Measurements from ENCODE around the gene DMD.
"Not testable (repeated sequence)": the region's sequence is repeated elsewhere in the genome, so short reads cannot be mapped to it uniquely, and the experiment has no call there.

The DMD gene

GRCh38 chrX:33190016-33190415 is 21.3 kb downstream of the DMD start:
- DNase-seq (ENCODE audit: low read depth), result no peak

GRCh38 chrX:33188881-33189280 is 22.5 kb downstream of the DMD start:
- no peak overlapping the region for H3K4me3 ChIP-seq (ENCODE audit: low read depth, low read length)
- no peak for DNase-seq (ENCODE audit: low read depth)
- TF ChIP-seq MYC (IDR thresholded peaks at IDR 0.05; ENCODE audit: low read depth, low read length) (no peak), MAX (IDR thresholded peaks at IDR 0.05; ENCODE audit: low read depth, low read length) (no peak), POLR2A (IDR thresholded peaks at IDR 0.05; ENCODE audit: extremely low read depth, insufficient read length) (no peak), CTCF (IDR thresholded peaks at IDR 0.05; ENCODE audit: low read depth, low read length) (no peak)

More at GRCh38 chrX:33190016-33190415, 21.3 kb downstream of the DMD start:
- TF ChIP-seq CTCF (IDR thresholded peaks at IDR 0.05; ENCODE audit: low read depth, low read length), result no peak
- TF ChIP-seq POLR2A (IDR thresholded peaks at IDR 0.05; ENCODE audit: extremely low read depth, insufficient read length), result no peak
- TF ChIP-seq MAX (IDR thresholded peaks at IDR 0.05; ENCODE audit: low read depth, low read length), result no peak
- no peak for TF ChIP-seq MYC (IDR thresholded peaks at IDR 0.05; ENCODE audit: low read depth, low read length)
- H3K4me3 ChIP-seq (ENCODE audit: low read depth, low read length), result no peak overlapping the region

- no peak for TF ChIP-seq CTCF (IDR thresholded peaks at IDR 0.05; ENCODE audit: low read depth, low read length)
- no peak for TF ChIP-seq POLR2A (IDR thresholded peaks at IDR 0.05; ENCODE audit: extremely low read depth, insufficient read length)
- no peak for TF ChIP-seq MYC (IDR thresholded peaks at IDR 0.05; ENCODE audit: low read depth, low read length)
- no peak for TF ChIP-seq MAX (IDR thresholded peaks at IDR 0.05; ENCODE audit: low read depth, low read length)
- DNase-seq (ENCODE audit: low read depth), result no peak
- no peak overlapping the region for H3K4me3 ChIP-seq (ENCODE audit: low read depth, low read length)
Observed at GRCh38 chrX:33188286-33188685, 23.1 kb downstream of the DMD start.

GRCh38 chrX:33184803-33185202 is 26.5 kb downstream of the DMD start:
- not testable (repeated sequence) for H3K4me3 ChIP-seq (ENCODE audit: low read depth, low read length); DNase-seq (ENCODE audit: low read depth)

- H3K4me3 ChIP-seq (ENCODE audit: low read depth, low read length), result no peak overlapping the region
- DNase-seq (ENCODE audit: low read depth), result no peak
- no peak for TF ChIP-seq CTCF (IDR thresholded peaks at IDR 0.05; ENCODE audit: low read depth, low read length)
- no peak for TF ChIP-seq MYC (IDR thresholded peaks at IDR 0.05; ENCODE audit: low read depth, low read length)
- TF ChIP-seq MAX (IDR thresholded peaks at IDR 0.05; ENCODE audit: low read depth, low read length), result no peak
- no peak for TF ChIP-seq POLR2A (IDR thresholded peaks at IDR 0.05; ENCODE audit: extremely low read depth, insufficient read length)
Observed at GRCh38 chrX:33183361-33183760, 28.0 kb downstream of the DMD start.

- TF ChIP-seq POLR2A (IDR thresholded peaks at IDR 0.05; ENCODE audit: extremely low read depth, insufficient read length) (no peak), MAX (IDR thresholded peaks at IDR 0.05; ENCODE audit: low read depth, low read length) (no peak), MYC (IDR thresholded peaks at IDR 0.05; ENCODE audit: low read depth, low read length) (no peak), CTCF (IDR thresholded peaks at IDR 0.05; ENCODE audit: low read depth, low read length) (no peak)
- DNase-seq (ENCODE audit: low read depth), result no peak
- no peak overlapping the region for H3K4me3 ChIP-seq (ENCODE audit: low read depth, low read length)
Observed at GRCh38 chrX:33178690-33179089, 32.7 kb downstream of the DMD start.

Data from NB4 (cell line).